Measurements from ENCODE around the gene ABLIM3.

DNA sequence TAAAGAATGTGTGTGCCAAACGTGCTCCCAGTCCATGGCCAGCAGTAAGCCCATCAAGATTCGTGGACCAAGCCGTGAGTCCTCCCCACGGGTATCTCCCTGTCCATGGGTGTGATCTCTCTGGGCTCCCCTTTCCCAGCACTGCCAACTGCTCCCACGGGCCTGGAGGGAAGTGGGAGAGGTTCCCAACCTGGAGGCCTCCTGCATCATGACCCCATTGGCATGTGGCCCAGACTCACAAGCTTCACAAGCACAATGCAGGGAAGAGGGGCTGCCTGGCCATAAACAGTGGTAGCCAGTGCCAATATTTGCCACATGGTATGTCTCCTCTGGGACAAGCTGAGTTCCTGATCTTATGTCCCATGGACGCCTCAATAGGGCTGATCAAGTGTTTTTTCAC, 59.1 kb downstream of the ABLIM3 start:
- no peak for TF ChIP-seq POLR2A (IDR thresholded peaks at IDR 0.05)
- TF ChIP-seq, protein P1, sequence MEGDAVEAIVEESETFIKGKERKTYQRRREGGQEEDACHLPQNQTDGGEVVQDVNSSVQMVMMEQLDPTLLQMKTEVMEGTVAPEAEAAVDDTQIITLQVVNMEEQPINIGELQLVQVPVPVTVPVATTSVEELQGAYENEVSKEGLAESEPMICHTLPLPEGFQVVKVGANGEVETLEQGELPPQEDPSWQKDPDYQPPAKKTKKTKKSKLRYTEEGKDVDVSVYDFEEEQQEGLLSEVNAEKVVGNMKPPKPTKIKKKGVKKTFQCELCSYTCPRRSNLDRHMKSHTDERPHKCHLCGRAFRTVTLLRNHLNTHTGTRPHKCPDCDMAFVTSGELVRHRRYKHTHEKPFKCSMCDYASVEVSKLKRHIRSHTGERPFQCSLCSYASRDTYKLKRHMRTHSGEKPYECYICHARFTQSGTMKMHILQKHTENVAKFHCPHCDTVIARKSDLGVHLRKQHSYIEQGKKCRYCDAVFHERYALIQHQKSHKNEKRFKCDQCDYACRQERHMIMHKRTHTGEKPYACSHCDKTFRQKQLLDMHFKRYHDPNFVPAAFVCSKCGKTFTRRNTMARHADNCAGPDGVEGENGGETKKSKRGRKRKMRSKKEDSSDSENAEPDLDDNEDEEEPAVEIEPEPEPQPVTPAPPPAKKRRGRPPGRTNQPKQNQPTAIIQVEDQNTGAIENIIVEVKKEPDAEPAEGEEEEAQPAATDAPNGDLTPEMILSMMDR (IDR thresholded peaks at IDR 0.05), result no peak
